Cardiac muscle cell (in vitro differentiated cells and primary cell): ENCODE data around the gene IAH1. TPM values are rescaled to one million over a fixed set of nuclear protein-coding genes. Genes with fewer than 3 reads are reported as not detected.
A peak's percentile ranks its signal among the peaks of the same experiment; 100 is the strongest.

Experiments used
- DNase-seq, 2 donors: peaks; one replicate each; pipeline versions ENCODE4 v3.0.0 to v3.0.0-alpha.2; 2010 to 2017; ENCODE audit warnings: low read depth in 1 of 2, low spot score in 1 of 2
- H3K27ac ChIP-seq: fragments of 200-600 bp; sonication (generic); 2 replicates; pipeline ENCODE4 v1.5.1; 2016
- H3K27me3 ChIP-seq: fragments of 200-600 bp; sonication (generic); 2 replicates; pipeline ENCODE4 v1.6.0; 2016; ENCODE audit warnings: control low read depth
- H3K36me3 ChIP-seq: fragments of 200-600 bp; sonication (generic); 2 replicates; pipeline ENCODE4 v1.5.1; 2016; ENCODE audit warnings: control low read depth
- H3K4me1 ChIP-seq: fragments of 200-600 bp; sonication (generic); 2 replicates; pipeline ENCODE4 v1.8.1; 2017; ENCODE audit warnings: low read depth, mild to moderate bottlenecking, mixed run types
- H3K4me3 ChIP-seq: fragments of 200-600 bp; sonication (generic); 2 replicates; pipeline ENCODE4 v1.5.1; 2016; ENCODE audit warnings: mild to moderate bottlenecking
- H3K9me3 ChIP-seq: fragments of 200-600 bp; sonication (generic); 2 replicates; pipeline ENCODE4 v1.5.1; 2017; ENCODE audit warnings: low read depth, mild to moderate bottlenecking, control low read depth
- CTCF ChIP-seq: IDR thresholded peaks from 2 replicates; pipeline ENCODE4 v1.5.1; 2012; ENCODE audit warnings: low read depth, mild to moderate bottlenecking, low read length
- polyA plus RNA-seq: library from polyadenylated mRNA; unstranded; fragments of >200 nt; fragmentation: Nextera tagmentation; extraction: Ambion mirVana; gene quantifications from 2 replicates; pipeline ENCODE4 v1.2.1, GENCODE V29; 2016
- total RNA-seq: library from RNA; depleted of rRNA; stranded (reverse); fragments of >200 nt; gene quantifications from 2 replicates; pipeline ENCODE4 v1.2.3, GENCODE V29; 2016

Gene IAH1
- total and polyA plus RNA-seq, 2 experiments from 2014 or later: 45.4 to 56.6 TPM

- Histone ChIP-seq H3K27ac (no peak overlapping the region), H3K4me3 (no peak overlapping the region), H3K36me3 (peaks cover 68% of the 10 kb centered on the region), H3K27me3 (no peaks in the 10 kb centered on the region), H3K4me1 (no peaks in the 10 kb centered on the region), H3K9me3 (no peaks in the 10 kb centered on the region)
- TF ChIP-seq CTCF: no peak
- no peak for DNase-seq
These were observed 10.2 kb downstream of the IAH1 start for GRCh38 chr2:9484533-9484932.

GRCh38 chr2:9488583-9489547, 14.5 kb downstream of the IAH1 start:
- H3K27me3 ChIP-seq: no peaks in the 10 kb centered on the region
- H3K36me3 ChIP-seq: peaks cover 87% of the 10 kb centered on the region
- H3K4me3 ChIP-seq: no peak overlapping the region
- no peak overlapping the region for H3K27ac ChIP-seq
- no peaks in the 10 kb centered on the region for H3K4me1 ChIP-seq
- H3K9me3 ChIP-seq: no peaks in the 10 kb centered on the region
- no peak for DNase-seq
- no peak for TF ChIP-seq CTCF

GRCh38 chr2:9490789-9491188, 16.4 kb downstream of the IAH1 start:
- Histone ChIP-seq H3K4me3 (no peak overlapping the region), H3K4me1 (no peaks in the 10 kb centered on the region), H3K36me3 (peaks cover 80% of the 10 kb centered on the region), H3K9me3 (no peaks in the 10 kb centered on the region), H3K27ac (peak overlapping the region; percentile 25), H3K27me3 (no peaks in the 10 kb centered on the region)
- no peak for DNase-seq
- TF ChIP-seq CTCF: no peak

GRCh38 chr2:9492927-9493326, 18.6 kb downstream of the IAH1 start:
- H3K4me1 ChIP-seq: no peaks in the 10 kb centered on the region
- peaks cover 69% of the 10 kb centered on the region for H3K36me3 ChIP-seq
- TF ChIP-seq CTCF: no peak
- peak overlapping the region; percentile 32 for H3K27ac ChIP-seq
- no peaks in the 10 kb centered on the region for H3K9me3 ChIP-seq
- no peak for DNase-seq
- no peaks in the 10 kb centered on the region for H3K27me3 ChIP-seq
- H3K4me3 ChIP-seq: no peak overlapping the region

- Histone ChIP-seq H3K9me3 (no peaks in the 10 kb centered on the region), H3K4me3 (no peak overlapping the region), H3K27me3 (no peaks in the 10 kb centered on the region), H3K27ac (no peak overlapping the region), H3K36me3 (peaks cover 65% of the 10 kb centered on the region), H3K4me1 (no peaks in the 10 kb centered on the region)
- no peak for DNase-seq
- no peak for TF ChIP-seq CTCF
These were observed 19.1 kb downstream of the IAH1 start for GRCh38 chr2:9493478-9493877.
